ENCODE data around the gene SLC35D2. TPM values are rescaled to one million over a fixed set of nuclear protein-coding genes. Genes with fewer than 3 reads are reported as not detected.
A peak's percentile ranks its signal among the peaks of the same experiment; 100 is the strongest.

SLC35D2 gene
- 10 to 100 TPM; 57.2 to 92.7 (median 80.6) TPM for polyA plus RNA-seq
- long read RNA-seq, donor 1, transcript SLC35D2-201 (12 exons, 1,626 nt) = major isoform, 29 of 191 reads
- long read RNA-seq, donor 1, partial matches to known transcripts = 160 of 191 reads
- long read RNA-seq, donor 1, other reads (novel, unspliced or antisense) = 0 of 191 reads
- long read RNA-seq, donor 2, transcript SLC35D2-201 (12 exons, 1,626 nt) = major isoform, 8 of 8 reads
- long read RNA-seq, donor 2, partial matches to known transcripts = 0 of 8 reads
- long read RNA-seq, donor 2, other reads (novel, unspliced or antisense) = 0 of 8 reads
- long read RNA-seq, donor 3, partial matches to known transcripts = 0 of 4 reads
- long read RNA-seq, donor 3, other reads (novel, unspliced or antisense) = 0 of 4 reads
- long read RNA-seq, donor 4 = 0 reads
- long read RNA-seq, donor 5, partial matches to known transcripts = 47 of 50 reads
- long read RNA-seq, donor 5, other reads (novel, unspliced or antisense) = 0 of 50 reads
- long read RNA-seq, donor 6, transcript SLC35D2-201 (12 exons, 1,626 nt) = major isoform, 19 of 20 reads
- long read RNA-seq, donor 6, partial matches to known transcripts = 0 of 20 reads
- long read RNA-seq, donor 6, other reads (novel, unspliced or antisense) = 0 of 20 reads
- long read RNA-seq, donor 7, transcript SLC35D2-201 (12 exons, 1,626 nt) = major isoform, 8 of 8 reads
- long read RNA-seq, donor 7, partial matches to known transcripts = 0 of 8 reads
- long read RNA-seq, donor 7, other reads (novel, unspliced or antisense) = 0 of 8 reads
- long read RNA-seq, donor 8 = 0 reads
- long read RNA-seq, donor 9 = 0 reads
- long read RNA-seq, donor 10, transcript SLC35D2-201 (12 exons, 1,626 nt) = major isoform, 14 of 15 reads
- long read RNA-seq, donor 10, partial matches to known transcripts = 0 of 15 reads
- long read RNA-seq, donor 10, other reads (novel, unspliced or antisense) = 0 of 15 reads

- peak; percentile 92 for DNase-seq
- FAIRE-seq = no peak
- Histone ChIP-seq H3K9me3 (ENCODE audit: control insufficient read depth in 2 of 2, insufficient read depth in 1 of 2, low read depth in 1 of 2, low read length in 1 of 2) (no peaks in the 10 kb centered on the region), H3K36me3 (ENCODE audit: control insufficient read depth in 3 of 3, insufficient read depth in 2 of 3, low read depth in 1 of 3, low read length in 3 of 3) (peaks cover 2 to 18% (median 2%) of the 10 kb centered on the region in 3 donors), H3K27me3 (ENCODE audit: control insufficient read depth in 3 of 3, insufficient read depth in 3 of 3, low read length in 3 of 3) (no peaks in the 10 kb centered on the region), H3K27ac (ENCODE audit: low read depth in 1 of 3, low read length in 2 of 3) (peak within 1 kb of the TSS; percentile 88 to 89 (median 89)), H3K4me3 (ENCODE audit: low read depth in 1 of 3, low read length in 3 of 3) (peak within 1 kb of the TSS; percentile 66 to 94 (median 80)), H3K4me1 (ENCODE audit: control insufficient read depth in 3 of 3, insufficient read depth in 2 of 3, low read depth in 1 of 3, low read length in 2 of 3) (peaks cover 5 to 30% (median 6%) of the 10 kb centered on the region in 3 donors)
- 1 to 3% (median 3%) methylated on average over 49 to 73 of the region's 73 CpGs for WGBS, 3 donors
These were observed at the start of gene SLC35D2 for GRCh38 chr9:96383165-96383942. TSS of gene SLC35D2 (minus strand) at chr9:96383711. CDS start at chr9:96383634, 77 bp downstream.

GRCh38 chr9:96430377-96430776 is 46.9 kb upstream of the SLC35D2 start:
- FAIRE-seq = no peak
- WGBS, 3 donors = 88 to 96% (median 88%) methylated on average over 2 of the region's 2 CpGs

GRCh38 chr9:96429732-96430131 is 46.2 kb upstream of the SLC35D2 start:
- H3K27me3 ChIP-seq (ENCODE audit: control insufficient read depth in 3 of 3, insufficient read depth in 3 of 3, low read length in 3 of 3) = no peaks in the 10 kb centered on the region
- DNase-seq (no peak), FAIRE-seq (no peak)
- H3K4me3 ChIP-seq (ENCODE audit: low read depth in 1 of 3, low read length in 3 of 3) = no peak overlapping the region
- no peaks in the 10 kb centered on the region for H3K4me1 ChIP-seq (ENCODE audit: control insufficient read depth in 3 of 3, insufficient read depth in 2 of 3, low read depth in 1 of 3, low read length in 2 of 3)
- H3K36me3 ChIP-seq (ENCODE audit: control insufficient read depth in 3 of 3, insufficient read depth in 2 of 3, low read depth in 1 of 3, low read length in 3 of 3) = no peaks in the 10 kb centered on the region
- H3K27ac ChIP-seq (ENCODE audit: low read depth in 1 of 3, low read length in 2 of 3) = no peak overlapping the region
- H3K9me3 ChIP-seq (ENCODE audit: control insufficient read depth in 2 of 2, insufficient read depth in 1 of 2, low read depth in 1 of 2, low read length in 1 of 2) = no peaks in the 10 kb centered on the region

More at GRCh38 chr9:96430377-96430776, 46.9 kb upstream of the SLC35D2 start:
- no peak for DNase-seq
- no peak overlapping the region for H3K4me3 ChIP-seq (ENCODE audit: low read depth in 1 of 3, low read length in 3 of 3)
- peaks cover 0 to 4% of the 10 kb centered on the region in 2 donors for H3K9me3 ChIP-seq (ENCODE audit: control insufficient read depth in 2 of 2, insufficient read depth in 1 of 2, low read depth in 1 of 2, low read length in 1 of 2)
- H3K27ac ChIP-seq (ENCODE audit: low read depth in 1 of 3, low read length in 2 of 3) = no peak overlapping the region
- H3K36me3 ChIP-seq (ENCODE audit: control insufficient read depth in 3 of 3, insufficient read depth in 2 of 3, low read depth in 1 of 3, low read length in 3 of 3) = no peaks in the 10 kb centered on the region
- no peaks in the 10 kb centered on the region for H3K4me1 ChIP-seq (ENCODE audit: control insufficient read depth in 3 of 3, insufficient read depth in 2 of 3, low read depth in 1 of 3, low read length in 2 of 3)
- no peaks in the 10 kb centered on the region for H3K27me3 ChIP-seq (ENCODE audit: control insufficient read depth in 3 of 3, insufficient read depth in 3 of 3, low read length in 3 of 3)

GRCh38 chr9:96425500-96426169 is 42.1 kb upstream of the SLC35D2 start:
- H3K4me3 ChIP-seq (ENCODE audit: low read depth in 1 of 3, low read length in 3 of 3) = no peak overlapping the region
- no peak for FAIRE-seq
- H3K9me3 ChIP-seq (ENCODE audit: control insufficient read depth in 2 of 2, insufficient read depth in 1 of 2, low read depth in 1 of 2, low read length in 1 of 2) = no peaks in the 10 kb centered on the region
- no peak overlapping the region for H3K27ac ChIP-seq (ENCODE audit: low read depth in 1 of 3, low read length in 2 of 3)
- 19 to 34% (median 22%) methylated on average over 4 of the region's 4 CpGs for WGBS, 3 donors
- no peaks in the 10 kb centered on the region for H3K27me3 ChIP-seq (ENCODE audit: control insufficient read depth in 3 of 3, insufficient read depth in 3 of 3, low read length in 3 of 3)
- peak in 1 of 2 donors; percentile 77 for DNase-seq
- H3K36me3 ChIP-seq (ENCODE audit: control insufficient read depth in 3 of 3, insufficient read depth in 2 of 3, low read depth in 1 of 3, low read length in 3 of 3) = no peaks in the 10 kb centered on the region
- H3K4me1 ChIP-seq (ENCODE audit: control insufficient read depth in 3 of 3, insufficient read depth in 2 of 3, low read depth in 1 of 3, low read length in 2 of 3) = peaks cover 0 to 7% (median 0%) of the 10 kb centered on the region in 3 donors

GRCh38 chr9:96423985-96424336 is 40.5 kb upstream of the SLC35D2 start:
- no peak for FAIRE-seq
- Histone ChIP-seq H3K4me3 (ENCODE audit: low read depth in 1 of 3, low read length in 3 of 3) (no peak overlapping the region), H3K36me3 (ENCODE audit: control insufficient read depth in 3 of 3, insufficient read depth in 2 of 3, low read depth in 1 of 3, low read length in 3 of 3) (no peaks in the 10 kb centered on the region), H3K27ac (ENCODE audit: low read depth in 1 of 3, low read length in 2 of 3) (no peak overlapping the region), H3K27me3 (ENCODE audit: control insufficient read depth in 3 of 3, insufficient read depth in 3 of 3, low read length in 3 of 3) (no peaks in the 10 kb centered on the region), H3K9me3 (ENCODE audit: control insufficient read depth in 2 of 2, insufficient read depth in 1 of 2, low read depth in 1 of 2, low read length in 1 of 2) (no peaks in the 10 kb centered on the region), H3K4me1 (ENCODE audit: control insufficient read depth in 3 of 3, insufficient read depth in 2 of 3, low read depth in 1 of 3, low read length in 2 of 3) (peaks cover 0 to 17% (median 0%) of the 10 kb centered on the region in 3 donors)
- 81 to 90% (median 88%) methylated on average over 6 of the region's 6 CpGs for WGBS, 3 donors
- DNase-seq = no peak

GRCh38 chr9:96423322-96423984 is 39.9 kb upstream of the SLC35D2 start:
- H3K27ac ChIP-seq (ENCODE audit: low read depth in 1 of 3, low read length in 2 of 3) = no peak overlapping the region
- H3K36me3 ChIP-seq (ENCODE audit: control insufficient read depth in 3 of 3, insufficient read depth in 2 of 3, low read depth in 1 of 3, low read length in 3 of 3) = no peaks in the 10 kb centered on the region
- peaks cover 0 to 17% (median 0%) of the 10 kb centered on the region in 3 donors for H3K4me1 ChIP-seq (ENCODE audit: control insufficient read depth in 3 of 3, insufficient read depth in 2 of 3, low read depth in 1 of 3, low read length in 2 of 3)
- WGBS, 3 donors = 86 to 88% (median 87%) methylated on average over 8 of the region's 8 CpGs
- no peaks in the 10 kb centered on the region for H3K27me3 ChIP-seq (ENCODE audit: control insufficient read depth in 3 of 3, insufficient read depth in 3 of 3, low read length in 3 of 3)
- DNase-seq (no peak), FAIRE-seq (no peak)
- no peak overlapping the region for H3K4me3 ChIP-seq (ENCODE audit: low read depth in 1 of 3, low read length in 3 of 3)
- no peaks in the 10 kb centered on the region for H3K9me3 ChIP-seq (ENCODE audit: control insufficient read depth in 2 of 2, insufficient read depth in 1 of 2, low read depth in 1 of 2, low read length in 1 of 2)

- DNase-seq (peak; percentile 84 to 94), FAIRE-seq (no peak)
- Histone ChIP-seq H3K36me3 (ENCODE audit: control insufficient read depth in 3 of 3, insufficient read depth in 2 of 3, low read depth in 1 of 3, low read length in 3 of 3) (no peaks in the 10 kb centered on the region), H3K4me3 (ENCODE audit: low read depth in 1 of 3, low read length in 3 of 3) (no peak overlapping the region), H3K9me3 (ENCODE audit: control insufficient read depth in 2 of 2, insufficient read depth in 1 of 2, low read depth in 1 of 2, low read length in 1 of 2) (no peaks in the 10 kb centered on the region), H3K27me3 (ENCODE audit: control insufficient read depth in 3 of 3, insufficient read depth in 3 of 3, low read length in 3 of 3) (no peaks in the 10 kb centered on the region), H3K27ac (ENCODE audit: low read depth in 1 of 3, low read length in 2 of 3) (peak overlapping the region; percentile 49 to 96 (median 83)), H3K4me1 (ENCODE audit: control insufficient read depth in 3 of 3, insufficient read depth in 2 of 3, low read depth in 1 of 3, low read length in 2 of 3) (peaks cover 0 to 20% (median 0%) of the 10 kb centered on the region in 3 donors)
- WGBS, 3 donors = 24 to 48% (median 46%) methylated on average over 6 of the region's 6 CpGs
These were observed 37.1 kb upstream of the SLC35D2 start for GRCh38 chr9:96420468-96421219.

Data from small intestine (tissue), 16 donors.